Activated CD8-positive, alpha-beta memory T cell treated with anti-CD3 and anti-CD28 coated beads for 1 hour (primary cell): ENCODE results near the gene SPATA25.
"Not testable (repeated sequence)": the region's sequence is repeated elsewhere in the genome, so short reads cannot be mapped to it uniquely, and the experiment has no call there.

Source experiments
- DNase-seq, 2 donors: peaks; one replicate each; pipeline ENCODE4 v3.0.0-alpha.2; 2020; ENCODE audit warnings: low read depth in 1 of 2; ENCODE audit errors: extremely low read depth in 1 of 2

Gene SPATA25, protein sequence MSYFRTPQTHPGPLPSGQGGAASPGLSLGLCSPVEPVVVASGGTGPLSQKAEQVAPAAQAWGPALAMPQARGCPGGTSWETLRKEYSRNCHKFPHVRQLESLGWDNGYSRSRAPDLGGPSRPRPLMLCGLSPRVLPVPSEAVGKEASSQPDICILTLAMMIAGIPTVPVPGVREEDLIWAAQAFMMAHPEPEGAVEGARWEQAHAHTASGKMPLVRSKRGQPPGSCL

GRCh38 chr20:45887346-45887715, at the start of gene SPATA25:
Gene SPATA25, minus strand, starts transcription at chr20:45887622. Its CDS starts 32 bp downstream, at chr20:45887590.
- DNase-seq: no peak

GRCh38 chr20:45935416-45936046, 48.1 kb upstream of the SPATA25 start:
- DNase-seq: no peak

- DNase-seq: peak; percentile 97 to 99
Observed at GRCh38 chr20:45934586-45935415, 47.4 kb upstream of the SPATA25 start, which contains the start of gene PCIF1. Gene PCIF1, plus strand, starts transcription at chr20:45934683. Its CDS starts 4,317 bp downstream, at chr20:45939000.

GRCh38 chr20:45934046-45934585, 46.7 kb upstream of the SPATA25 start:
- no peak for DNase-seq

DNA sequence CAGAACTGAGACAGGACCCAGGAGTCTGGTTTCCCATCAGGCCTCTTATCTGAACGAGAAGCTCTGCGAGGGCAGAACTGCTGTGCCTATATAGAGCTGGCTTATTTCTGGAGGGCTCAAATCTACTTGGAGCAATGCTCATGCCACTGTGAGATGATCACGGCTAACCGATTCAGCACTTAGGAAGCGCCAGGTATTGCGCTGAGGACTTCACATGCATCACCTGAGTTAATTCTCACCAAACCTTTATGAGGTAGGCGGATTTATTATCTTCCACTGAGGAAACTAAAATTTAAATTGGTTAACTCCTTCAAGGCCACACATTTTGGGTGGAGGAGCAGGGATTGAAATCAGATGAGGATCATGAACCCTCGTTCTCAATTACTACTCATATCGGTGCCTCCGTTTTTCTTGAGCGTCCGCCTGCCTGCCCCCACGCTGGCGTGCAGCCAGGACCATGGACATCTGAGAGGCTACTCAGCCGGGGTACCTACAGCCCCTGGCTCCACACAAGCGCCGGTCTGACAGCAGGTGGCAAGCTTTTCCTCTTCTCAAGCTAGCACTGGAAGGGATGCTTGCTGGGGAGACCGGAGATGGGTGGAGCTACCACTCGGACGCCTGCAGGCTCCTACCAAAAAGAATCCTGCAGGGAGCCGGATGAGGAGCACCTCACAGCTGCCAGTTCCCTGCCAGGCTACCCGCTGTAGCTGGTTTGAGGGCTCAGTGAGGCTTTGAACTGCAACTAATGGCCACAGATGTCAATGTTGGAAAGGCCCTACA, 46.0 kb upstream of the SPATA25 start:
- DNase-seq: peak in 1 of 2 donors; percentile 33

GRCh38 chr20:45931680-45932079, 44.3 kb upstream of the SPATA25 start:
- DNase-seq: not testable (repeated sequence)

GRCh38 chr20:45927071-45927878, 39.9 kb upstream of the SPATA25 start:
- no peak for DNase-seq

- no peak for DNase-seq
Observed at GRCh38 chr20:45926731-45927070, 39.3 kb upstream of the SPATA25 start.

DNA sequence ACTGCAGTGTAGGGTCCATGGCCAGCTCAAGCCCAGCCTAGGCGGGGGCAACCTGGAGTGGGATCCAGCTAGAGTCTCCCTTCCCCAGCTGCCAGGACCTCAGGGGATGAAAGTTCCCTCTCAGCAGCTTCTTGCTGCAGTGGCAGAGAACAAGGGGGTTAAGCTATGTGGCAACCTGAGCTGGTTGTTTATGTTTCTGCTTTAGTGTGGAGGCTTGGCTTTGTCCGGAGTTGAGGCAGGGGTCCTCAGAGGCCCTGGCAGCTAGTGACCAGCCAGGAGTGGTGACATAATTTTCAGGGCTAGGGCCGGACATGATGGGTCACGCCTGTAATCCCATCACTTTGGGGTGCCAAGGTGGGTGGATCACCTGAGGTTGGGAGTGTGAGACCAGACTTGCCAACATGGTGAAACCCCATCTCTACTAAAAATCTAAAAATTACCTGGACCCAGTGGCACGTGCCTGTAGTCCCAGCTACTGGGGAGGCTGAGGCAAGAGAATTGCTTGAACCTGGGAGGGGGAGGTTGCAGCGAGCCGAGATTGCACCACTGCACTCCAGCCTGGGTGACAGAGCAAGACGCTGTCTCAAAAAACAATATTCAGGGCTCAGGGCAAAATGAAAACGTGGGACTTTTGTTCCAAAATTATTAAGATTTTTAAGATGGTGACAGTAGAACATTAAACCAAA, 38.5 kb upstream of the SPATA25 start:
- no peak for DNase-seq

DNA sequence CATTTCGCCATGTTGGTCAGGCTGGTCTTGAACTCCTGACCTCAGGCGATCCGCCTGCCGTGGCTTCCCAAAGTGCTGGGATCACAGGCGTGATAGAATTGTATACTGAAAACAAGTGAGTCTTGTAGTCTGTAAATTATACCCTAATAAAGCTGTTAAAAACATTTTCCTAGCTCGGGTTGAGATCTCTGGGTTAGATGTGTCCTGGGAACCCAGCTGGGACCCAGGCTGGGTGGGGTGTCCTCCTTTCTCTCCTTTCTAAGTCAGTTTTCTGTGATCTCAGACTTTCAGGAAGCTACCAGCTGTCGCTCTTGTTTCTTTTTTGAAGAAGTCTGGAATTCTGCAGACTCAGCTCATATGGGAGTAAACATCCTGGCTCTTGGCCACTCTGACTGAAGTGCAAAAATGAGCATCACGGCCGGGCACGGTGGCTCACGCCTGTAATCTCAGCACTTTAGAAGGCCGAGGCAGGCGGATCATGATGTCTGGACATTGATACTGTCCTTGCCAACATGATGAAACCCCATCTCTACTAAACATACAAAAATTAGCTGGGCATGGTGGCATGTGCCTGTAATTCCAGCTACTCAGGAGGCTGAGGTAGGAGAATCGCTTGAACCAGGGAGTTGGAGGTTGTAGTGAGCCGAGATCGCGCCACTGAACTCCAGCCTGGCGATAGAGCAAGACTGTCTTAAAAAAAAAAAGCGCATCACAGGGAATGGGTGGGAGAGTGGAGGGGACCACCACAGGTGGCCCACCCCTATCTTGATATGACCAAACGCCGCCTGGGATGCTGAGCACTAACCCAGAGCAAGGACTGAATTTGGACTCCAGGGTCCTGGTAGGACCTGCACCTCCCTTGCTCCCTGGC, 37.2 kb upstream of the SPATA25 start:
- no peak for DNase-seq

DNA sequence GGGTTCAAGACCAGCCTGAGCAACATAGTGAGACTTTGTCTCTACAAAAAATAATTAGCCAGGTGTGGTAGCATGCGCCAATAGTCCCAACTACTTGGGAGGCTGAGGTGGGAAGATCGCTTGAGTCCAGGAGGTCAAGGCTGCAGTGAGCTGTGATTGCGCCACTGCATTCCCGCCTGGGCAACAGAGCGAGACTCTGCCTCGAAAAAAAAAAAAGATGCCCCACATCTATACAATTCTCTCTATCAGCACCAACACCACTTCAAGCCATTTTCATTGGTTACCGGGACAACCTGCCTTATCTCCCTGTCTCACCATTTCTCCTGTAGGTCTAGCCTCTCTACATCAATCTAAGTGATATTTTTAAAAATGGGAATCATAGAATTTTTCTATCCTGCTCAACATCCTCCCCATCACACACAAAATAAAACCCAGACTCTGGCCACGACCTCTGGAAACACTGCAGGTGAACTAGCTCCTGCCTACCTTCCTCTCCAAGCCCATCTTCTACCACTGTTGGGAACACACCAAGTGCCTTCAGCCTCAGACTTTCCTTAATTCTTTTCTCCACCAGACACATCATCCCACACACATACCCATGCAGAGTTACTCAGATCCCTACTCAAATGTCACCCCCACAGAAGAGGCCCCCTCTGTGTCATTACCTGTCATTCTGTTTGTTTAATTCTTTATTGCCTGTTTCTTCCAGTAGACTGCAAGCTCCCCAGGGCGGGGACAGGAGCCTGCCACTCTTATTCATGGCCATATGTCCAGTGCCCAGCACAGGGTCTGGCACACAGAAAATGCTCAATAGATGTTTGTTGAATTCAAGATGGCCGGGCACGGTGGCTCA, 34.1 kb upstream of the SPATA25 start:
- DNase-seq: no peak

DNA sequence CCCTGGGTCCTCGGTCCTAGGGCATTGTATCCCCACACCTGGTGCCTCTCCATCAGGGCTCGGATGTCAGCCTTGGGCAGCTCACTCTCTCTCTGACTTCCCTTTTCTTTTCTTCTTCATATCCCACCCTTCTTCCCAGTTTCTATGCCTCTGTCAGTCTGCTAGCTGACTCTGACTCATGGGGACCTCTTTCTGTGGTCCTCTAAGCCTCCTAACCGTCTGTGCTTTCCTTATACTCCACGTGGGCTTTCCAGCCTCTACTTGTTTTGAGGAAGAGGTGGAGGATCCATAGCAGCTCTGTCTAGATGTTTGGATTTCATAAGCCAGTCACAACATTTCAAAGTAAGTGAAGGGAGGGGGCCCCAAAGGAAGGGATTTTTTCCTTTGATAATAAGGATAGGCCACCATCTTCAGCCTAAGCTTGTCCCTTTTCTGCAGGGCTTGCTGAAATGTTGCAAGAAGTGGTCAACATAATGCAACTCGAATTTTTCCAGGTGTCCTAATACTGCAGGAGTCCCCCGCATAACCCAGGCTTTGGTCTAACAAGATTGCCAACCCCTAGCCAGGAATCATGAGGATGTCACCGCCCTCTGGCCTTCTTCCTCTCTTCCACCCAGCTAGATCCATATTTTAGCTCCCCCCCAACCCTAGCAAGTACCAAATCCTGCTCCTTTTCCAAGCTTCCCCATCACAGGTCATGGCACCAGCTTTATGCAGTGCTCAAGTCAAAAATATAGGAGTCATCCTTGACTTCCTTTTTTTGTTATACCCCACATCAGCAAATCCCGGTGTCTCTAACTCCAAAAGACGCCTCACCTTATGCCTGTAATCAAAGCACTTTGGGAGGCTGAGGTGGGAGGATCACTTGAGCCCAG, 33.3 kb upstream of the SPATA25 start:
- no peak for DNase-seq

- DNase-seq: no peak
Observed at GRCh38 chr20:45919542-45920399, 32.3 kb upstream of the SPATA25 start.

DNA sequence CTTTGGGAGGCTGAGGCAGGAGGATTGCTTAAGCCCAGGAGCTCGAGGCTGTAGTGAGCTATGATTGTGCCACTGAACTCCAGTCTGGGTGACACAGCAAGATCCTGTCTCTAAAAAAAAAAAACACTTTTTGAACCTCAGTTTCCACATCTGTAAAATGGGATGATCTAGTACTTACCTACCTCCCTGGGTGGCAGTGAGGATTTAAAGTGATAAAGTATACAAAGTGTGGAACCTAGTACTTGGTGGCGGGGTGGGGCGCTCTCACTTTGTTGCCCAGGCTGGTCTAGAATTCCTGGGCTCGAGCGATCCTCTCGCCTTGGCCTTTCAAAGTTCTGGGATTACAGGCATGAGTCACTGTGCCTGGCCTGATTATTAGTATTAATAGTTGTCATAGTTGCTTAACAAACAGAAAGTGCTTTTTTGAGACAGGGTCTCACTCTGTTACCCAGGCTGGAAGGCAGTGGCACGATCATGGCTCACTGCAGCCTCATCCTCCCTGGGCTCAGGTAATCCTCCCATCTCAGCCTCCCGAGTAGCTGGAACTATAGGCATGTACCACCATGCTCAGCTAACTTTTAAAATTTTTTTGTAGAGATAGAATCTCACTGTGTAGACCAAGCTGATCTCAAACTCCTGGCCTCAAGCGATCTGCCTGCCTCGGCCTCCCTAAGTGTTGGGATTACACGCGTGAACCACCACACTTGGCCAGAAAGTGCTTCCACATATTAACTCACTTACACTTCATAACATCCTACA, 31.5 kb upstream of the SPATA25 start:
- DNase-seq: no peak

DNA sequence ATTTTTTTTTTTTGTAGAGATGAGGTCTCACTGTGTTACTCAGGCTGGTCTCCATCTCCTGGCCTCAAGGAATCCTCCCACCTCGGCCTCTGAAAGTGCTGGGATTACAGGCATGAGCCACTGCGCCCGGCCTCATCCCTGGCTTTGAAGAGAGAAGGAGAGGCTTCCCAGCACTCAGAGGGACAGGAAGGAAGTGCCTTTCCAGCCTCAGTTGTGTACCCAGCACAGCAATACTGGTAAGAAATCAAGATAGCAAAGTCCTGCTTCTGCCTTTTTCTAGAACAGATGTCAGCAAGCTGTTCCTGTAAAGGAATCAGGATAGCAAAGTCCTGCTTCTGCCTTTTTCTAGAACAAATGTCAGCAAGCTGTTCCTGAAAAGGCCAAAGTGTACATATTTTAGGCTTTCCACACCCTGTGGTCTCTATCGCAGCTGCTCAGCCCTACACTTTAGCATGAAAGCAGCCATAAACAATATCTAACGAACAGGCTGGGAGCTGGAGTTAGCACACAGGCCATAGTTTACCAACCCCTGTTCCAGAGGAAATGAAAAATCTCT, 30.8 kb upstream of the SPATA25 start:
- no peak for DNase-seq
